Left lung (tissue), 10 donors: ENCODE data around the gene DBNL. TPM values are rescaled to one million over a fixed set of nuclear protein-coding genes. Genes with fewer than 3 reads are reported as not detected.

Source experiments
- ATAC-seq: fragments of 200-7000 bp; cut with Tn5 transposase; one replicate; pipeline ENCODE4 v1.9.1; 2020; ENCODE audit warnings: moderate library complexity
- DNase-seq, 4 donors: peaks; one replicate each; pipeline ENCODE4 v3.0.0-alpha.2; 2013 to 2020
- H3K27ac ChIP-seq, 2 donors: fragments of 200-600 bp; sonication (generic) in 1 of 2; one replicate each; pipeline versions ENCODE4 v1.5.0 to v1.8.0; 2020 to 2021
- H3K27me3 ChIP-seq, 2 donors: fragments of 200-600 bp; sonication (generic) in 1 of 2; one replicate each; pipeline versions ENCODE4 v1.5.0 to v1.8.0; 2020 to 2021
- H3K36me3 ChIP-seq, 2 donors: fragments of 200-600 bp; sonication (generic) in 1 of 2; one replicate each; pipeline versions ENCODE4 v1.5.0 to v1.8.0; 2020 to 2021
- H3K4me1 ChIP-seq, 2 donors: fragments of 200-600 bp; one replicate each; pipeline ENCODE4 v1.8.0; 2021
- H3K4me3 ChIP-seq, 2 donors: fragments of 200-600 bp; sonication (generic) in 1 of 2; one replicate each; pipeline versions ENCODE4 v1.5.0 to v1.8.0; 2020 to 2021; ENCODE audit warnings: mild to moderate bottlenecking in 1 of 2
- H3K9me3 ChIP-seq, 2 donors: fragments of 200-600 bp; sonication (generic) in 1 of 2; one replicate each; pipeline versions ENCODE4 v1.5.0 to v1.8.0; 2020 to 2021
- CTCF ChIP-seq, 2 donors: fragments of 200-600 bp; sonication (generic) in 1 of 2; IDR thresholded peaks; one replicate each; pipeline versions ENCODE4 v1.5.0 to v1.8.0; 2021; ENCODE audit warnings: antibody characterized with exemption in 2 of 2
- intact Hi-C, 2 donors: fragments of 100-400 bp; cut with DNase I; formaldehyde crosslinking; loops; one replicate each; pipeline versions ENCODE4 v1.11.2 to v1.14.2; 2022
- polyA plus RNA-seq, 6 donors: library from polyadenylated mRNA; unstranded; fragments of 120-200 nt; gene quantifications; one replicate each; pipeline ENCODE4 v1.2.1, GENCODE V29; 2013; ENCODE audit not compliant: insufficient read length in 6 of 6
- total RNA-seq, 2 donors: library from RNA; stranded (reverse); fragmentation: NEBNext Ultra II Directional; extraction: Animal tissue kit (Norgen Biotek cat#: 25700); gene quantifications; one replicate each; pipeline ENCODE4 v1.2.1, GENCODE V29; 2021
- donor health status: DM: no; HTN: yes; CAD: no.
- donor health status: DM: no; HTN: no; CAD: no.

Gene DBNL
- total and polyA plus RNA-seq, 8 donors, result 57.2 to 119 (median 69.5) TPM

GRCh38 chr7:44104860-44105771 is 60.6 kb downstream of the DBNL start:
- TF ChIP-seq CTCF (IDR thresholded peaks at IDR 0.05), result no peak
- ATAC-seq (peak; percentile 10), DNase-seq (peak in 1 of 4 donors; percentile 18)
- Histone ChIP-seq H3K27ac (peak overlapping the region; percentile 62 to 74), H3K4me3 (peak overlapping the region; percentile 44), H3K27me3 (peaks cover 0 to 40% of the 10 kb centered on the region in 2 donors), H3K36me3 (peaks cover 0 to 23% of the 10 kb centered on the region in 2 donors), H3K9me3 (no peaks in the 10 kb centered on the region), H3K4me1 (peaks cover 0 to 7% of the 10 kb centered on the region in 2 donors)
- intact Hi-C loops, result no loop called here

GRCh38 chr7:44105832-44106231 is 61.3 kb downstream of the DBNL start:
- intact Hi-C loops, result no loop called here
- peaks cover 0 to 7% of the 10 kb centered on the region in 2 donors for H3K4me1 ChIP-seq
- TF ChIP-seq CTCF (IDR thresholded peaks at IDR 0.05), result no peak
- peak overlapping the region in 1 of 2 donors; percentile 25 for H3K27ac ChIP-seq
- ATAC-seq (no peak), DNase-seq (no peak)
- H3K4me3 ChIP-seq, result peak overlapping the region in 1 of 2 donors; percentile 44
- peaks cover 0 to 28% of the 10 kb centered on the region in 2 donors for H3K36me3 ChIP-seq
- H3K9me3 ChIP-seq, result no peaks in the 10 kb centered on the region
- peaks cover 0 to 40% of the 10 kb centered on the region in 2 donors for H3K27me3 ChIP-seq

GRCh38 chr7:44106311-44107065 is 62.0 kb downstream of the DBNL start:
- H3K27ac ChIP-seq, result no peak overlapping the region
- H3K4me3 ChIP-seq, result peak overlapping the region in 1 of 2 donors; percentile 44

GRCh38 chr7:44107116-44107960 is 62.8 kb downstream of the DBNL start:
- Histone ChIP-seq H3K27ac (no peak overlapping the region), H3K4me1 (peaks cover 0 to 7% of the 10 kb centered on the region in 2 donors), H3K36me3 (peaks cover 0 to 42% of the 10 kb centered on the region in 2 donors), H3K9me3 (no peaks in the 10 kb centered on the region), H3K4me3 (no peak overlapping the region), H3K27me3 (peaks cover 0 to 40% of the 10 kb centered on the region in 2 donors)
- no peak for TF ChIP-seq CTCF (IDR thresholded peaks at IDR 0.05)
- ATAC-seq, result no peak
- DNase-seq, result no peak
- intact Hi-C loops, result no loop called here

More at GRCh38 chr7:44106311-44107065, 62.0 kb downstream of the DBNL start:
- H3K27me3 ChIP-seq, result peaks cover 0 to 40% of the 10 kb centered on the region in 2 donors
- peaks cover 0 to 7% of the 10 kb centered on the region in 2 donors for H3K4me1 ChIP-seq
- no peak for TF ChIP-seq CTCF (IDR thresholded peaks at IDR 0.05)
- DNase-seq (no peak), ATAC-seq (no peak)
- intact Hi-C loops, result no loop called here
- peaks cover 0 to 34% of the 10 kb centered on the region in 2 donors for H3K36me3 ChIP-seq
- H3K9me3 ChIP-seq, result no peaks in the 10 kb centered on the region
